NCI-H748 (cell line): ENCODE results near the gene SLC26A6.

Source experiments
- DNase-seq: peaks from one replicate; lab custom pipeline; 2025; ENCODE audit not compliant: unreplicated experiment; lab: John Stamatoyannopoulos, UW

The SLC26A6 gene, protein sequence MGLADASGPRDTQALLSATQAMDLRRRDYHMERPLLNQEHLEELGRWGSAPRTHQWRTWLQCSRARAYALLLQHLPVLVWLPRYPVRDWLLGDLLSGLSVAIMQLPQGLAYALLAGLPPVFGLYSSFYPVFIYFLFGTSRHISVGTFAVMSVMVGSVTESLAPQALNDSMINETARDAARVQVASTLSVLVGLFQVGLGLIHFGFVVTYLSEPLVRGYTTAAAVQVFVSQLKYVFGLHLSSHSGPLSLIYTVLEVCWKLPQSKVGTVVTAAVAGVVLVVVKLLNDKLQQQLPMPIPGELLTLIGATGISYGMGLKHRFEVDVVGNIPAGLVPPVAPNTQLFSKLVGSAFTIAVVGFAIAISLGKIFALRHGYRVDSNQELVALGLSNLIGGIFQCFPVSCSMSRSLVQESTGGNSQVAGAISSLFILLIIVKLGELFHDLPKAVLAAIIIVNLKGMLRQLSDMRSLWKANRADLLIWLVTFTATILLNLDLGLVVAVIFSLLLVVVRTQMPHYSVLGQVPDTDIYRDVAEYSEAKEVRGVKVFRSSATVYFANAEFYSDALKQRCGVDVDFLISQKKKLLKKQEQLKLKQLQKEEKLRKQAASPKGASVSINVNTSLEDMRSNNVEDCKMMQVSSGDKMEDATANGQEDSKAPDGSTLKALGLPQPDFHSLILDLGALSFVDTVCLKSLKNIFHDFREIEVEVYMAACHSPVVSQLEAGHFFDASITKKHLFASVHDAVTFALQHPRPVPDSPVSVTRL

DNA sequence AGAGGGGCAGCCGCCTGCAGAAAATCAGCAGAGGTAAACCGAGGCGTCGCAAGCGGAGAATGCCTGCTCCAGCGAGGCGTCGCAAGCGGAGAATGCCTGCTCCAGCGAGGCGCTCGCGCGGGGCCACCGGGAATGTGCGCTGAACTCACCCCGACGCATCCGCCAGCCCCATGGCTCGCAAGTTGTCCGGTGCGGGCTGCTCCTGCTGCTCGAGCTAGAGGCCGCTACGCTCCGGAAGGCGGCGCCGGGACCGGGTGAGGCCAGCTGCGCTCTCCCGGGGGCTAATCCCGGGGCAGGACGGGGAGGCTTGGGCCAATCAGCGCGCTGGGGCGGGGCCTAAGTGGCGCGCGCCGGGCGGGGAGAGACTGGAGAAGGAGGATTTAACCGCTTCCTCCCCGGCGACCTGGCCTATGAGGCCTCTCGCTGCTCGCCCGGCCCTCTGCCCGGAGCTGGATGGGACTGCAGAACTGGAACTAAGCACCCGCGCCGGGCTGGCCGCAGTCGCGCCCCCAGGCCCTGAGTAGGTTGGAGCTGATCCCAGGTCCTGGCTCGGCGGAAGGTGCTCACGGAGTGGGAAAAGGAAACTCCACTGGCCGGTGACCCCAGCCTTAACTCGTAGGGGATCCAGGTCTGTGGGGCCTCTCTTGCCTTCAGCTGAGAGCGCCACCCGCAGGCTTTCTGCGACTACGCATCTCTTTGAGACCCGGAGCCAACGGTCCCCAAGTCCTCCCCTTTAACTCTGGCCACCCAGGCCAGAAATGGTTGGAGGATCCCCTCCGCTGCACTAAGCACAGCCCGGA lies at the start of gene SLC26A6:
Gene SLC26A6 (minus strand): TSS at position 240 of the 800 bp plus-strand sequence. CDS start 68 bp downstream, at position 172.
- peak; percentile 94 for DNase-seq

DNA sequence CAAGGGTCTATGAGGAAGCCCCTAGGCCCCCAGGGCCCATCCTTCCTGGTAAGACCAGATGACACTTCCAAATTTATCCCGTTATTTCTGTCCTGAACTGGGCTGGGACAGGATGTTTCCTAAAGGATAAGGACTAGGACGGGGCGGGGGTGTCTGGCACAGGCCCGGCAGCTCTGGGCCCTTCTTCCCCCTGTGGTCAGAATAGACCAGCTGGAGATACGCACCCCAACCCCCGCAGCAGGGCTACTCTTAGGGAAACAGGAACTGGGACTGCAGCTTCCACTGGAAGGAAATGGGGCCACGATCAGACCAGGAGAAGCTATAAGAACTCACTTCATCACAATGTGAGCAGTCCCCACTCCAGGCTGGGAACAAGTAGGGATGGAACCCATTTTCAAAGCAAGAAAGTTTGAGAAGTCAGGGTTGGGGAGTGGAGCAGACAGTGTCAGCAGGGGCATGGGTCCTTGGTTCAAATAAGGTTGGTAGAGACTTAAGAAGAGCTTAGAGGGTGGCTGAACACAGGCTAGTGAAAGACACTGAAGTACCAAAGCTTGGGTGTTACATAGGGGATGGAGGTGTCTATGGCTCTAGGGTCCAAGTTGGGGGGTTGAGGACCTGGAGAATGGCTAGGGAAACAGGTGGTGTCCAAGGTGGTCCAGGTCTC lies 49.4 kb upstream of the SLC26A6 start:
- no peak for DNase-seq

DNA sequence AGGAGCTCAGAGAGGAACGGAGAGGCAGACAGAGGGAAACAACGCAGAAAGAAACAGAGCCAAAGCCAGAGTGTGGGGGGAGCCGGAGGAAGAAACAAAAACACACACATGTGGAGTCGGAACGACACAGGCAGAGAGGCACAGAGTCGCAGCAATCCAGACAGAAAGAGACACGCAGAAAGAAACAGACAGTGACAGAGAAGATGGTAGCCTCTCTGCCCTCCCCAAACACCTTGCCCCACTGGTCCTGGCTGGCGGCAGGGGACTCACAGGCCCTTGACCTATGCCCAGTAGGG lies 48.7 kb upstream of the SLC26A6 start:
- no peak for DNase-seq

DNA sequence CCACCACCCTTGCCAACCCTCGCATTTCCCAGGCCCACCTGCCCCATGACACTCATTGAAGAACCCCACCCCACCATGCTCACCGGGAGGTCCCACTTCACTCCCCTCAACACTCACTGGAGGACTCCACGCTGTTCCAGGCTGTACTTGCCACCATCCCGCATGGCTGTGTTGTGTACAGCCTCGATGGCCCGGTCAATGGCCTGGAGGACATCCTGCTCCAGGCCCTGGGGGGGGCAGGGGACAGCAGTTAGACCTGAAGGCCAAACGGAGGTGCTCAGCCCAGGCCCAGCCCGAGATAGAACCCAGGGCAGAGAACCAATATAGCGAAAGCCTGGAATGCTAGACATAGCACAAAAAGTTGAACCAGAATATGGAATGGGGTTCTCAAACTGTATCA lies 47.5 kb upstream of the SLC26A6 start:
- DNase-seq = no peak

DNA sequence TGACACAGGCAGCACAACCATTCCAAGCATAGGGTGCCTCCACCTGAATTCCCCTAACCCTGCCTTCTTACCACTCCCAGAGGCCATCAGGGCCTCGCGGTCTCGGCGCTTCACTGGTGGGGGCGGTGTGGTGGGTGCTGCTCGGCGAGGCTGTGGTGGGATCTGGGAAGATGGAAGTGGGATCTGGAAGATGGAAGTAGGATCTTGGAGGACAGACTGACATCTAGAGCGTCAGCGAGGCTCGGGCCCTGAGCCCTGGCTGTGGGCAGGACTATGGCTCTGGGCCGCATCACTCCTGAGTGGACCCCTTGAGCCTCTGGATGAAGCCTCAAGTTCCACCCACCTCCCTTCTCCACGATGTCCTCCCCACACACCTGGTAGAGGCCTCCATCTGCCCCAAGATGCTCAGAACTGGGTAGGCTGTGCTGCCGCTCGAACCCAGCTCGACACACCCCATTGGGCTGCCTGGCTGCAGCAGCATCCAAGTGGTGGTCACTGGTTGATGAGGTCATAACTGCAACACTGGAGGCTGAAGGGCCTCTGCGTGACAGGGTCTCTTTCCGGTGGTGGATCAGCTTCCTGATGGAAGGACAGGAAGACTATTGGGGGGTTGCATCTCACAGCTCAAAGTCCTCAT lies 46.8 kb upstream of the SLC26A6 start:
- DNase-seq = no peak

DNA sequence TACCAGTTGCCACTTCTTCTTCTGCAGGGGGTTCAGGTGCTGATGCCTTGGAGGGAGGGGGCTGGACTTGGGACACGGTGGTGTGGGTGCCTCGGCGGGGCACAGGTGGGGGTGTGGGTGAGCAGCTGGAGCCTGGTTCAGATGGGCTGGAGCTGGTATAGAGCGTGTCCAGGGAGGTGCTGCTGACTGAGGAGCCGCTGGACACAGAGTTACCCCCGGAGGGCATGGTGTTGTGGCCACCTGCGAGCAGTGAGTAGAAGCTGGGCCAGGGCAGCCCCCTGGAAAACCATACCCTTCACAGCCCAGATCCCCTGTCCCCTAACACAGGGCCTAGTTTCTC lies 46.2 kb upstream of the SLC26A6 start:
- DNase-seq = no peak

DNA sequence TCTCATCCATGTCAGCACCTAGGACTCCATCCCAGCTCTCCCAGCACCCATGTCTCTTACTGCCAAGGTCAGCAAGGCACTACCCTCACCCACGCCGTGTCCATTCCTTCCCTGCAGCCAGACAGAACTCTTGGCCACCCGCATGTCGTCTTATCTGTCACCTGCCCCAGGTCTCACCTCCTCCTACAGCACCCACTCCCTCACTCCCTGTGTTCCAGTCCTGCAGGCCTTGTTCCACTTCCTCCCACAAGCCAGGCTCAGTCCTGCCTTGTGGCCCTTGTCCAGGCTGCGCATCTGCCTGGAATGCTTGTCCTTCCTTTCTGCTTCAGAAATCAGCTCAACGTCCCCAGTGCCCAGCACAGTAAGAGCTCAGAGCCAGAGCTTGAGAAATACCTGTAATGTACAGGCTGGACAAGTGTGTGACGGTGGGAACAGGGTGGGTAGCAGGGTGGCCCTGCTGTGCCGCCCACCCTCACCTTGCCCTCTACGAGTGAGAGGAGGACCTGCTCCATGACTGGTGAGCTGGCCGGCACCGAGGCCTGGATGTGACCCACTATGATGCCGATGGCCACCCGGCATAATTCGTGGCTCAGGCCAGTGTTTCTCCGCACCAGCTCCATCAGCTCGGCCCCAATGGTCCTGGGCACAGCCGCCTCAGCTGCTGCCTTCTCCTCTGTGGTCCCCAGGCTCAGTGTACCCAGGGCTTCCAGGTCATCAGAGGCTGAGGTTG lies 45.7 kb upstream of the SLC26A6 start:
- DNase-seq = no peak

DNA sequence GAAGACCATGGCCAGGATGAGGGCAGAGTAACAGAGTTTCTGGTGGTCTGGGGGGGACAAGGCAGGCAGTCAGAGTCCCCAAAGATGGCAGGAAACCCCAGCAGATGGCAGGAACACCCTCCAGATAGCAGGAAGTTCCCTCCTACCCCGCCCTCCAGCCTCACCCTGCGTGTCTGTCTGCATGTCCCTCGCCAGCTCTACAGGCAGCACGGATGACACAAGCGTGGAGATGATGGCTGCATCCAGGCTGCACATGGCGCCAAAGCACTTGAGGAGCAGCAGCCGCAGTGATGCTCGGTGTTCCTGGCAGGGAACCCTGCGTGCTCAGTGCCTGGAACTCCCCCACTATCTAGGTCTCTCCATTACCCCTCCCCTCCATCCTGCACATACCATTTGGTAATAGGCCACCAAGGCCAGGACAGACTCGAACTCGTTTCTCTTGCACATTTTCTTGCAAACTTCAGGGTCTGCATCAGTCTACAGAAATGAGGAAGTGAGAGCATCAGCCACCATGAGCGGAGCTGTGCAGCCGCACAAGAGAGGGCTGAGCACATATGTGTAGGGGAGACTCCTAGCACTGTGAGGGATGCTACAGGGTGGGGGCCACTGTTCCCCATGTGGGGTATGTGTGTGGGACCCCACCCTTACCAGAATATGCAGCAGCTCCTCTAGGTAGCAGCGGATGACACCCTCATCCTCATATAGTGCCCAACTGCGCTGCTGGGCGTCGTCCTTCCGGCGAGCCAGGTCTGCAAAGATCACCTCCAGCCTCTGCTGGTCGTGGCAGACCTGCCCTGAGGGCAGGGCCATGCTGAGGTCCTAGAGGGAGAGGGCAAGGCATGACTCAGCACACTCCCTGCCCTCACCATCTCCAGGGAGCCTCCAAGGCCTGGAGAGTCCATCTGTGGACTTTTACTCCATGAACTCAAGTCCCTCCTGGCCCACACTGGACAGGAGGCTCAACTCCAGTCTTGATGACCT lies 44.4 kb upstream of the SLC26A6 start:
- no peak for DNase-seq

DNA sequence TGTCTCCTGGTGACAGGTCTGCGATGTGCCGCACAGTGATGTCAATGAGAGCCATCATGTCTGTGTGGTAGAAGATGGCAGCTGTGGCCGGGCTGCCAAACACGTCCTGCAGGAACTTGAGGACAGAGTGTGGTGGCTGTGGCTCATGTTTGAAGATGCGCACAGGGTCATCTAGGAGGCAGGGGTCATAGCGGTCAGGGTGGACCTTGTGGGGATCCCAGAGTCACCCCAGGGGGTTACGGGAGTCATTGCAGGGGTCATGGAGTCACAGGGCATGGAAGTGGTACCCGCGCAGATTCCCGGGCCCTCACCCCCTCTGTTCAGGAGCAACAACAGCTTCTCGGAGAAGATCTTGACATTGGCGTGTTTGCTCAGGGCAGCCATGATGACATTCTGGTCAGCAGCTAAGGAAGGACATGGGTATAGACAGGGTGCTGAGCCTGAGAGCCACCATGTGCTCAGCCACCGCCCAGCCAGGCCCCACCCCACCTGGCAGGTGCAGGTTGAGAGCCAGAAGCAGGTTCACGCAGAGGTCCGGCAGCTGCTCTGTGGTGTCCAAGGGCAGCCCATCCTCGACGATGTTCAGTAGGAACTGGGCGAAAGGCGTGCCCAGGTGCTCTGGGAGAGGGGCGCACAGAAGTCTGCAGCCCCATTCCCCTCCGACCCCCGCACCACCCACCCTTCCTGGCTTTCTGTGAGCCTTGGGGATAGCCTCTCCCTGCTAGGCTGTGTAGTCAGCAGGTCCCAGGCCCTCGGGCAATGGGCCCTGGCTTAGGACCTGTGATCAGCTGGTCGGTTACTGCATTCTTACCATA lies 43.5 kb upstream of the SLC26A6 start:
- no peak for DNase-seq

DNA sequence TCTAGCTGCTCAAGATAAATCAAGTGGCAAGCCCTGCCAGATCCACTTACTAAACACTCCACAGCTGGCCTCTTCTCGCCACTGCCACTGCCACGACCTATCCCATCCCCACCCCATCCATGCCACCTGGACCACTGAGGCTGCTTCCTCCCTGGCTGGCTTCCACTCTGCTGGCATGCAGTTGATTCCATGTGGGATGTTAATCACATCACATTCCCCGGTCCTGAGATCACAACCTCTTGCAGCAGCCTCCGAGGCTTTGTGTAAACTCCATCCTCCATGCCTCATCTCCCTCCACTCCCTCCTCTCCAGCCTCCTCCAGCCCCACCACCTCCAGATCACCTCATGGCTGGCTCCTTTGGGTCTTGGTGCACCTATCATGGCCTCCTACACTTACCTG lies 42.8 kb upstream of the SLC26A6 start:
- no peak for DNase-seq

DNA sequence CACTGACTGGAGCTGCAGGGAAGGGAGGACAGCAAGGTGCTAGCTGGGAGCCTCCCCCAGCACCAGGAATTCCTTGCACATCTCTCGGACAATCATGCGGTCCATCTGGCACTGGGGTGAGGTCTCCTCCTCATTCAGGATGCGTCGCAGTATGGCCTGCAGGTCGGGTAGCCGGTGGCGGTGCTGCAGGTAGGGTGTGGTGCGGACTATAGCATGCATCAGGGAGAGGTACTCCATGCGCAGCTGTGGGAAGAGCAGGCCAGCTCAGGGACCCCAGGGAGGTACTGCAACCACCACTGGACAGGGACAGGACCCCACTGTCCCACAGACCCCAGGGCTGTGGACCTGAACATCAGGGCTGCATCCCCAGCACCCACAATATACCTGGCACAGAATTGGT lies 39.2 kb upstream of the SLC26A6 start:
- DNase-seq = no peak

DNA sequence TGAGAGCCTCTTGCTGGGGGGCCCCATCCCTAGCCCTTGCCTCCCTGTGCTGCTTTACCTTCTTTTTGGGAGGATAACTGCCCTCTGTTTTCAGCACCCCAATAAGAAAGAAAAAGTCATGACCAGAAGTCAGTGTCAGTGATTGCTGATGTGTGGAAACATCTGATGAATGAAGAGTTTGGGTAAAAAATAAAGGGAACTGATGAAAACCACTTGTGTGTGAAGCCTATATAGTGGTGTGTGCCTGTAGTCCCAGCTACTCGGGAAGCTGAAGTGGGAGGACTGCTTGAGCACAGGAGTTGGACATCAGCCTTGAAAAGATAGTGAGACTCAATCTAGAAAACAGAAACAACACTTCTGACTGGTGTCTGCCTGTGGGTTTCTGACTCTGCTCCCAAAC lies 37.3 kb upstream of the SLC26A6 start:
- no peak for DNase-seq

DNA sequence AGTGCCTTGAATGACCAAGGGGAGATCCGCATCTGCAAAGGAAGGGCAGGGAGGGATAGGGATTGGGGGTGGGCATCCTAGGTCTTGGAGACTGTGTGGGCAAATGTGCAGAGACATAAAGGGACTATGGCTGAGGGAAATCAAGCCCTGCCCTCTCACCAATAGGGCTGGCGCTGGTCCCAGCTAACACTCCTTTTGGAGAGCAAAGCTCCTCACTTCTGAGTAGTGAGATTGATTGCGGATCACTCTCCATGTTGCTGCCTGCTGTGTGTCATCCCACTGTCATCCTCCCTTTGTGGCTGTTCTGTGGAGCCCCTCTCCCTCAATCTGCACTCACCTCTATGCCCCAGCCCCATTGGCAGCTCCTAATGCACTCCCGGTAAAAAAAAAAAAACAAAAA lies 29.7 kb upstream of the SLC26A6 start:
- no peak for DNase-seq

DNA sequence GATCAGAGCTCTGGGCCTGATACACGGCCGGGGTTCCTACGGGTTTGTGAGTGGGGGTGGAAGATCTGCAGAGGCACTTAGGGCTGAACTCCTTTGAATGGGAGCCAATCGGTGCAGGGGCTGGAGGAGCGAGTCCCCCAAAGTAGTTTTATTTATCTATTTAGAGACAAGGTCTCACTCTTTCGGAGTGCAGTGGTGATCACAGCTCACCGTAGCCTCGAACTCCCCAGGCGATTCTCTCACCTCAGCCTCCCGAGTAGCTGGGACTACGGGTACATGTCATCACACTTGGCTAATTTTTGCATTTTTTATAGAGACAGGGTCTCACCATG lies 29.0 kb upstream of the SLC26A6 start:
- DNase-seq = no peak

DNA sequence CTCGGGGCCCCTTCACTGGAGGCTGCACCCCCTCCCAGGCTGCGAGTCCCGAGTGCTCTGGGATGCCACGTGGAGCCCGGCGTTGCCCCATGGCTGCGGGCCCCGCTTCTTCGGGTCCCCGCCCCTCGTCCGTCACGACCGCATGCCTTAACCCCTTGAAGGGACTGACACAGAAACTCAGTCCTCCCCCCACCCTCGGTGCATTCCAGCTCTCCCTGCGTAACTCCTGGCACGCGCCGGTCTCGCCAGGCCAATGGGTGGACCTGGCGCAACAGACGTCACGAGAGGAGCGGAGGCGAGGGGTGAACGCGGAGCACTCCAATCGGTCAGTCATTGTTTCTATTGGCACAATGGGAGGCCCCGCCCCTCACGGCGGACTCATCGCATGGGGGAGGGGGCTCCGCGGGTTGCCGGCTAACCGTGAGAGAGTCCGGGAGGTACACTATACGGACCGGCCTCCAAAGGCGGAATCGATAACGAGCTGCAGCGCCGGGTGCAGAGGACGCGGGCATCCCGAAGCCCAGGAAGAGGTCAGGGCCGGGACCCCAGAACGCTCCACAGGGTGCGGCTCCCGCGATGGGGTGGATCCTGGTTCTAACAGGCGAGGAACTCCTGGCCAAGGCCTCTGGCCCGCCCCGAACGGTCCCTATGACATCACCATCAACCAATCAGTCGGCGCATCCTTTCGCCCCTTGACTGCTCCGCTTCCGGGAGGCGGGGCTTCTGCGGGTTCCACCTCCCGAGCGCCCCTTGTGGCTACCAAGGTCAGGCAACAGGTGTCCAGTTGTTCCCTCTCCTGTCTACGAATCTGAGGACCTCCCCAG lies 28.4 kb upstream of the SLC26A6 start:
- peak; percentile 97 for DNase-seq

DNA sequence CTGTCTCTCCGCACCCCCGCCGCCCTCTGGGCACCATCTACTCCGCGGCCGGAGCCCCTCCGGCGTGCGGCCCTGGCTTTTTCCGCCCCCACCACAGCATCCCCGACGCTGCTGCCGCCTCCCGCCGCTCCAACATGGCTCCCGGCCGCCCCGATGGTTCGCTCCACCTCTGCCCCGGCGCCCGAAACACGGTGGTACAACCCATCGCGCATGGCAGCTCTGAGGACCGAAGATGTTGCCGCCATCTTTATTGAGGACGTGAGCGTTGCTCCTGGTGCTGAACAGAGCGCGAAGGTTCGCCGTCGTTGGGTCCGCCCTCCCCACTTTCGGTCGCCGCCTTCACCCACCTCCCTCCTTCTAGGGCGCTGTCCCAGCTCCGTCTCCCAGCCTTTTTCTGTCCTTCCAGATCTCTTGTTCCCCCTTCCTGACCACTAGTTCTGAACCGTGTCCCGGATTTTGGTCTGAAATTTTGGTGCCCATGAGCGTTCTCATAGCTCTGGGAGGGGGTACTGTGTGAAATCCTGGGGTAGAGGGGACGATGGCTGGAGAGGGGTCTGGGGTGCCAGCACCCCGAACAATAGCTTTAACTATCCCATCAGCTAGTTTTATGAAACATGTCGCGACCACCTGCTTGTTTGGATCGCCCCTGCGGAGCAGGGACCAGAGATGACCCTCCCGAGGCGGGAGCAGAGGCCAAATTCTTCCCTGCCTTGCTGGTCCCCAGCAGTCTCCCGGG lies 27.7 kb upstream of the SLC26A6 start, which contains the start of gene CELSR3:
Gene CELSR3 (minus strand): TSS at position 134 of the 736 bp plus-strand sequence. CDS start 252 bp downstream, outside the sequence.
- peak; percentile 92 for DNase-seq
